HL-60/S4 (cell line): ENCODE data around the gene CNGB1.
"Not testable (repeated sequence)": the region's sequence is repeated elsewhere in the genome, so short reads cannot be mapped to it uniquely, and the experiment has no call there.

Experiments
- in situ Hi-C: fragments of 300-500 bp; cut with MboI; formaldehyde crosslinking; loops from 2 replicates; pipeline ENCODE4 v1.14.3; 2022; ENCODE audit warnings: low sequenced_read_pairs

CNGB1 gene

DNA sequence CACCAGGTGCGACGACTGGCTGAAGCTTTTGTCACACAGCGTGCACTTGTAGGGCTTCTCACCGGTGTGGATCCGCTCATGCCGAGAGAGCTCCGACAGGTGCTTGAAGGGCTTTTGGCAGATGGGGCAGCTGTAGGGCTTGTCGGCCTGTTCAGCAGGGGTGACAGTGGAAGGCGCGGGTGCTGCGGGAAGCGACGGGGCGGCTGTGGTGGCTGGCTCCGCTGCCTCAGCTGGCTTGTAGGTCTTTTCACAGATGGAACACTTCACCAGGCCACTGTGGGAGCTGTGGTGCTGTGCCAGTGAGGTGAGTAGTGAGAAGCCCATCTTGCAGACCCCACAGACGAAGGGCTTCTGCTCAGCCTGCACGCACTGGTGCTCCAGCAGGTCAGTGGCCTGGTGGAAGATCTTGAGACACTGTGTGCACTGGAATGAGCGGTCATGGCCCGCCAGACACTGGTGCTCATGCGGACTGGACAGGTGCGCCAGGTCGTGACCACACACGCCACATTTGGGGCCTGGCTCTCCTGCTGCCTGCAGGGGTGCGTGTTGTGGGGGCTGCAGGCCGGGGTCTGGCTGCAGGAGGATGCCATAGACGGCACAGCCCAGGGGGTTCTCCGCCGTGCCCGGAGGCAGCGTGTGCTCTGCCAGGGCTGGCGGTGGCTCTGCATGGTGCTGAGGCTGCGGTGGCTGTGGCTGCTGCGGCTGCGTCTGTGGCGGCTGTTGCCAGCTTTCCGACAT is 26.8 kb upstream of the CNGB1 start:
- in situ Hi-C loops: no loop called here

GRCh38 chr16:57997176-57997527 is 26.2 kb upstream of the CNGB1 start:
- in situ Hi-C loops: no loop called here

DNA sequence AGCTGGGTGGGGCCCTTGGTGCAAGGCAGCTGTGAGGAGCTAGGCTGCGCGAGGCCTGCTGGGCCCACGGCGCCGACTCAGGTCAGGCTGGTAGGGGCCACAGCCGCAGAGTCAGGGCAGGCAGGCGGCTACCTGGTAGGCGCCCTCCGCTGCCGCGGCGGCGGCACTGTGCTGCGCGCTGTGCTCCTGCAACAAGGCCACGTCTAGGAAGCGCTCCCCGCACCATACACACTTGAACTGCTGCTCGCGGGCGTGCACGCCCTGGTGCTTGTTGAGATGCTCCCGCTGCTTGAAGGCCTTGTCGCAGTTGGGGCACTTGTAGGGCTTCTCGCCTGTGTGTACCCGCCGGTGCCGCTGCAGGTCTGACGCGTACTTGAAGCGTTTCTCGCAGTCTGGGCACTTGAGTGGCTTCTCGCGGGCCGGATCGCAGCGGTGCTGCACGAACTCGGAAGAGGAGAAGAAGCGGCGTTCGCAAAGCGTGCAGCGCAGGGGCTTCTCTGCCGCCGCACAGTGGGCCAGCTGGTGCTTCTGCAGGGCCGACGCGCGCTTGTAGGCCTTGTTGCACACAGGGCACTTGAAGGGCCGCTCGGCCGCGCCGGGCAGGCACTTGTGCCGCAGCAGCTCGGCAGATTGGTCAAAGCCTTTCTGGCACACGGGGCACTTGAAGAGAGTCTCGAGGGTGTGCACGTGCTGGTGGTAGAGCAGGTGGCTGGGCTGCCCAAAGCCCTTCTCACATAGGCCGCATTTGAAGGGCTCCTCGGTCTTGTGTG is 25.7 kb upstream of the CNGB1 start:
- in situ Hi-C loops: no loop called here

- in situ Hi-C loops: no loop called here
Measured at GRCh38 chr16:57995721-57996405, 24.9 kb upstream of the CNGB1 start.

DNA sequence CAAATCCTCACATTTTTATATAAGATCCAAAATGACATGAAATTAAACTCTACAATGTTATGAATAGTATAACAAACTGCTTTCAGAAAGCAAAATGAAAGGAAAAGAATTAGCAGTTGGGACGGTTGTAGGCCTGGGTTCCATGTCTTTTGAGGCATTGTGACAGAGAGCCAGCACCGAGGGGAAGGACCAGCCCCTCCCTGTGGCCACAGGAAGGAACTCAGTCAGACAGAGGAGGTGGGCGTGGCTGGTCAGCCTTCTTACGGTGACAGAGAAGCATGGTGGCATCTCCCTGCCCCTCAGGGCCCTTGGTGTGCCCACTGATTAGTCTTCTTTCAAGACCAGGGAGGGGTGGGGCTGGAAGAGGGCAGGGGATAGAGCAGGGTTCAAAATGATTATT is 23.9 kb upstream of the CNGB1 start:
- in situ Hi-C loops: no loop called here

- in situ Hi-C loops: no loop called here
Measured at GRCh38 chr16:57994361-57994760, 23.4 kb upstream of the CNGB1 start.

- in situ Hi-C loops: no loop called here
Measured at GRCh38 chr16:57993897-57994296, 23.0 kb upstream of the CNGB1 start.

- in situ Hi-C loops: no loop called here
Measured at GRCh38 chr16:57993438-57993837, 22.5 kb upstream of the CNGB1 start.

- in situ Hi-C loops: no loop called here
Measured at GRCh38 chr16:57992084-57992483, 21.2 kb upstream of the CNGB1 start.

GRCh38 chr16:57991551-57992059 is 20.7 kb upstream of the CNGB1 start:
- in situ Hi-C loops: no loop called here

DNA sequence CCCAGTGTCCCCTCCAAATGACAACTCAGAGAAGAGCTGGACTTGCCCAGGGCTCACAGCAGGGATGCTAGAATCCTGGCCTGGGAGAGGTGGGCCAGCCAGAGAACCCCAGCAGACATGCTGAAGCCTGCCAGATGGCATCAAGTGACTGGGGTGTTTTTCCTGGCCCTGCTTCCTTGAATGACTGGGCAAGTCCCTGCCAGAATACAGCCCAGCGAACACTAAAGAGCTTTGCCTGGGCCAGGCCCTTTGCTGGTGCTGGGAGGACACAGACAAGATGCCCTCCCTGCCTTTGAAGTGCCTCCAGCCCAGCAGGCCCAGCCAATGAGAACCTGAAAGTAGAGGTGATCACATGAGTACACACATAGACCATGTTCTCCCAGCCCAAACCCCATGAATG is 18.0 kb upstream of the CNGB1 start:
- in situ Hi-C loops: no loop called here

GRCh38 chr16:57987441-57988177 is 16.7 kb upstream of the CNGB1 start:
- in situ Hi-C loops: no loop called here

- in situ Hi-C loops: no loop called here
Measured at GRCh38 chr16:57986196-57986595, 15.3 kb upstream of the CNGB1 start.

- in situ Hi-C loops: no loop called here
Measured at GRCh38 chr16:57985204-57986181, 14.6 kb upstream of the CNGB1 start.

- in situ Hi-C loops: no loop called here
Measured at GRCh38 chr16:57984443-57985203, 13.7 kb upstream of the CNGB1 start.

GRCh38 chr16:57982385-57982784 is 11.5 kb upstream of the CNGB1 start:
- in situ Hi-C loops: no loop called here

DNA sequence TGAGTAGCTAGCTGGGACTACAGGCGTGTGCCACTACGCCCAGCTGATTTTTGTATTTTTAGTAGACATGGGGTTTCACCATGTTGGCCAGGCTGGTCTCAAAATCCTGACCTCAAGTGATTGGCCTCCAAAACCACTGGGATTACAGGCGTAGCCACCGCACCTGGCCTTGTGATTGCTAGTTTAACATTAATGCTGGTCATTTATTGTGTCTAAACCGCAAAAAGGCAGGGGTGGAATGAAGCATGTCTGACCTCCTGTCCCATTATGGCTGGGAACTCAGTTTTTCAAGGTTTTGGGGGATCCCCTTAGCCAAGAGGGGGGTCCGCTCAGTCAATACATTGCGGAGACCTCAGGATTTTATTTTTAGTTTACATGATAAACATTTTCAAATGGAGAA is 10.7 kb upstream of the CNGB1 start:
- in situ Hi-C loops: no loop called here

DNA sequence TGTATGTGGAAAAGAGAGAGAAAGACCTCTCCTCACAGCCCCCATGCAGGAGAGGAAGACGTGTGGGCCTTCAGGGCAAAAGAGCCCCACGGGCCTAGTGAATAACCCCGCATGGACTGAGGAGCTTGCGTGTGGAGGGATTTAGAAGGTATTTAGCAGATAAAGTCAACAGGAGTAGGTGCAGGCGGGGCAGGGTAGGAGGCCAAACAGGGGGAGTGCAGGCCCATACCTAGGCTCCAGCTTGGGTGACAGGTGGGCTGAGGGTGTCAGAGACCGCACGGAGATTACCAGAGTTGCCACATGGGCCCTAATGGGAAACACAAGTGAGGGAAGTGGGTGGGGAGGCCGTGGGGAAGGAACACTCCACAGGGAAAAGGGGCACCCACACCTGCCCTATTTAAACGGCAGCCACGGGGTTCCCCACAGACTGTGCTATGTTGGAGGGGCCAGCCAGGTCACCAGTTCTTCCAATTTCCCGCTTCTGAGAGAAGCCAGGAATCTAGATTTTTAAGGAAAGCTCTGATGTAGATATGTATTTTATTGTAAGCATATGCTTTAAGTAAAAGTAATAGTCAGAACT is 8.2 kb upstream of the CNGB1 start:
- in situ Hi-C loops: no loop called here

- in situ Hi-C loops: not testable (repeated sequence)
Measured at GRCh38 chr16:57978070-57978465, 7.1 kb upstream of the CNGB1 start.
